ENCODE data around the gene ZCCHC2. TPM values are rescaled to one million over a fixed set of nuclear protein-coding genes. Genes with fewer than 3 reads are reported as not detected.

Gene ZCCHC2
- total and polyA plus RNA-seq, 7 donors, result 4.4 to 23.5 (median 14.4) TPM

GRCh38 chr18:62510789-62511188, 12.0 kb upstream of the ZCCHC2 start:
- intact Hi-C loops (cut with DNase I), result no loop called here
- Histone ChIP-seq H3K4me1 (peaks cover 0 to 7% (median 4%) of the 10 kb centered on the region in 4 donors), H3K27ac (no peak overlapping the region), H3K4me3 (no peak overlapping the region), H3K9me3 (peaks cover 0 to 16% (median 5%) of the 10 kb centered on the region in 4 donors), H3K36me3 (no peaks in the 10 kb centered on the region), H3K27me3 (no peaks in the 10 kb centered on the region)
- DNase-seq, result no peak
- TF ChIP-seq, protein P1, sequence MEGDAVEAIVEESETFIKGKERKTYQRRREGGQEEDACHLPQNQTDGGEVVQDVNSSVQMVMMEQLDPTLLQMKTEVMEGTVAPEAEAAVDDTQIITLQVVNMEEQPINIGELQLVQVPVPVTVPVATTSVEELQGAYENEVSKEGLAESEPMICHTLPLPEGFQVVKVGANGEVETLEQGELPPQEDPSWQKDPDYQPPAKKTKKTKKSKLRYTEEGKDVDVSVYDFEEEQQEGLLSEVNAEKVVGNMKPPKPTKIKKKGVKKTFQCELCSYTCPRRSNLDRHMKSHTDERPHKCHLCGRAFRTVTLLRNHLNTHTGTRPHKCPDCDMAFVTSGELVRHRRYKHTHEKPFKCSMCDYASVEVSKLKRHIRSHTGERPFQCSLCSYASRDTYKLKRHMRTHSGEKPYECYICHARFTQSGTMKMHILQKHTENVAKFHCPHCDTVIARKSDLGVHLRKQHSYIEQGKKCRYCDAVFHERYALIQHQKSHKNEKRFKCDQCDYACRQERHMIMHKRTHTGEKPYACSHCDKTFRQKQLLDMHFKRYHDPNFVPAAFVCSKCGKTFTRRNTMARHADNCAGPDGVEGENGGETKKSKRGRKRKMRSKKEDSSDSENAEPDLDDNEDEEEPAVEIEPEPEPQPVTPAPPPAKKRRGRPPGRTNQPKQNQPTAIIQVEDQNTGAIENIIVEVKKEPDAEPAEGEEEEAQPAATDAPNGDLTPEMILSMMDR (IDR thresholded peaks at IDR 0.05), result no peak
- TF ChIP-seq EP300 (IDR thresholded peaks at IDR 0.05), result no peak
- no peak for TF ChIP-seq POLR2AphosphoS5 (IDR thresholded peaks at IDR 0.05)
- no peak for TF ChIP-seq POLR2A (IDR thresholded peaks at IDR 0.05)
- 94 to 95% methylated on average over 2 of the region's 2 CpGs for WGBS, 2 donors

DNA sequence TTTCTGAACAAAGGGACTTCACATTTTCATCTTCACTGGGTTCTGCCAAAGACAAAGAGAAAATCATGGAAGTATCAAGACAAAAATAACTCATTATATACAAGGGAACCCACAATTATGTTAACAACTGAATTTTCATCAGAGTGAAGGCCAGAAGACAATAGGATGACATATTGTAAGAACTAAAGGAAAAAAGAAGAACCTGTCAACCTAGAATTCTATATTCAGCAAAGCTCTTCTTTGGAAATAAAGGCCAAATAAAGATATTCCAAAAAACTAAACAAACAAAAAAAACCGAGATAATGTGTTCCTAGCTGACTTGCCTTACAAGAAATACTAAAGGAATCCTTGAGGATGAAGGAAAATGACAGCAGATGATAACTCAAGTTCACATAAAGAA, 10.3 kb upstream of the ZCCHC2 start:
- no peak overlapping the region for H3K27ac ChIP-seq
- H3K27me3 ChIP-seq, result no peaks in the 10 kb centered on the region
- TF ChIP-seq, protein P1 (IDR thresholded peaks at IDR 0.05), result no peak
- no peak for TF ChIP-seq POLR2A (IDR thresholded peaks at IDR 0.05)
- no peak for TF ChIP-seq POLR2AphosphoS5 (IDR thresholded peaks at IDR 0.05)
- TF ChIP-seq EP300 (IDR thresholded peaks at IDR 0.05), result no peak
- 90 to 94% methylated on average over 1 of the region's 1 CpG for WGBS, 2 donors
- intact Hi-C loops (cut with DNase I), result no loop called here
- H3K36me3 ChIP-seq, result no peaks in the 10 kb centered on the region
- H3K4me3 ChIP-seq, result no peak overlapping the region
- DNase-seq, result no peak
- peaks cover 0 to 16% (median 5%) of the 10 kb centered on the region in 4 donors for H3K9me3 ChIP-seq
- no peaks in the 10 kb centered on the region for H3K4me1 ChIP-seq

- 91 to 92% methylated on average over 2 of the region's 2 CpGs for WGBS, 2 donors
- intact Hi-C loops (cut with DNase I), result no loop called here
Measured at GRCh38 chr18:62512996-62513395, 9.8 kb upstream of the ZCCHC2 start.

GRCh38 chr18:62514570-62514969, 8.3 kb upstream of the ZCCHC2 start:
- intact Hi-C loops (cut with DNase I), result no loop called here
- DNase-seq, result no peak
- H3K27me3 ChIP-seq, result no peaks in the 10 kb centered on the region
- no peaks in the 10 kb centered on the region for H3K36me3 ChIP-seq
- no peak overlapping the region for H3K4me3 ChIP-seq
- H3K9me3 ChIP-seq, result peaks cover 0 to 16% (median 5%) of the 10 kb centered on the region in 4 donors
- H3K4me1 ChIP-seq, result no peaks in the 10 kb centered on the region
- TF ChIP-seq EP300 (IDR thresholded peaks at IDR 0.05) (no peak), POLR2AphosphoS5 (IDR thresholded peaks at IDR 0.05) (no peak), POLR2A (IDR thresholded peaks at IDR 0.05) (no peak)
- H3K27ac ChIP-seq, result no peak overlapping the region

More at GRCh38 chr18:62512996-62513395, 9.8 kb upstream of the ZCCHC2 start:
- no peak overlapping the region for H3K27ac ChIP-seq
- no peak for DNase-seq
- H3K4me1 ChIP-seq, result no peaks in the 10 kb centered on the region
- no peaks in the 10 kb centered on the region for H3K36me3 ChIP-seq
- no peaks in the 10 kb centered on the region for H3K27me3 ChIP-seq
- H3K4me3 ChIP-seq, result no peak overlapping the region
- H3K9me3 ChIP-seq, result peaks cover 0 to 16% (median 5%) of the 10 kb centered on the region in 4 donors
- no peak for TF ChIP-seq POLR2AphosphoS5 (IDR thresholded peaks at IDR 0.05)
- TF ChIP-seq, protein P1 (IDR thresholded peaks at IDR 0.05), result no peak
- no peak for TF ChIP-seq POLR2A (IDR thresholded peaks at IDR 0.05)
- TF ChIP-seq EP300 (IDR thresholded peaks at IDR 0.05), result no peak

DNA sequence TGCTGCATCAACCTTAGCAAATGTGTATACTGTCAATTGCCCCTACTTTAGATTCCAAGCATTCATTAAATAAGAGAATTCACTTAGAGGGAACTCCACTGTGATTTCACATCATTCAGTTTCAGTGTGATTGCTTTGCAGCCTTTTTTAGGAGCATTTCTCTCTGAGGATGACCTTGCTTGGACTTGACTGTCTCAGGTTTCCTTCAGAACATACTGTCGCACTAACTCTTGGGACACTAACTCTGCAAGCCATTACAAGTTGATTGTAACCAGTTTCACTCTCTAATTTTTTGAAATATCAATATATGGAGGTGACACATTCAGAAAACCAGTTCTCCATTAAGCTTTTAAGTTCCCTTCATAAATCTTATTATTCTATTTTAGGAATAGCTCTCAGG, 6.6 kb upstream of the ZCCHC2 start:
- WGBS, 2 donors, result 91 to 95% methylated on average over 1 of the region's 1 CpG
- no peaks in the 10 kb centered on the region for H3K36me3 ChIP-seq
- intact Hi-C loops (cut with DNase I), result no loop called here
- DNase-seq, result no peak
- H3K27me3 ChIP-seq, result no peaks in the 10 kb centered on the region
- H3K4me3 ChIP-seq, result no peak overlapping the region
- no peak for TF ChIP-seq POLR2A (IDR thresholded peaks at IDR 0.05)
- TF ChIP-seq, protein P1 (IDR thresholded peaks at IDR 0.05), result no peak
- no peak overlapping the region for H3K27ac ChIP-seq
- H3K4me1 ChIP-seq, result no peaks in the 10 kb centered on the region
- H3K9me3 ChIP-seq, result peaks cover 0 to 16% (median 5%) of the 10 kb centered on the region in 4 donors

Data from sigmoid colon (tissue), 7 donors.